SK-N-SH (cell line): ENCODE data around the gene SEMA3D. TPM values are rescaled to one million over a fixed set of nuclear protein-coding genes. Genes with fewer than 3 reads are reported as not detected.

Experiments used
- CTCF ChIA-PET: fragments of 300-600, 350-600 bp; formaldehyde crosslinking; extraction: SDS; loops from one replicate; lab custom pipeline; 2021; lab: Yijun Ruan, JAX
- POLR2A ChIA-PET: fragments of 350-600 bp; sonication (Branson Sonifier 250); formaldehyde crosslinking; extraction: SDS; loops from one replicate; lab custom pipeline; 2020; ENCODE audit warnings: antibody characterized with exemption, inconsistent platforms; lab: Yijun Ruan, JAX
- DNase-seq: peaks from one replicate; pipeline ENCODE4 v3.0.0; 2012
- H2AFZ ChIP-seq: fragments of 200-600 bp; sonication (generic); 2 replicates; pipeline ENCODE4 v1.8.1; 2016; ENCODE audit warnings: antibody characterized with exemption, mild to moderate bottlenecking, low read depth
- H3F3A ChIP-seq: fragments of 200-600 bp; sonication (generic); replicated peaks from 2 replicates; pipeline ENCODE3; 2016; ENCODE audit warnings: antibody characterized with exemption, mild to moderate bottlenecking; ENCODE audit not compliant: insufficient read depth
- H3K27ac ChIP-seq, 2 experiments: fragments of 200-500 bp in 1 of 2; fragments of 200-600 bp in 1 of 2; sonication (Bioruptor generic) in 1 of 2; sonication (generic), shearing (Covaris generic) in 1 of 2; 2 replicates each; pipeline versions ENCODE4 v1.5.1 to v1.6.1; 2014 to 2016; ENCODE audit warnings: low read depth in 2 of 2, inconsistent platforms in 1 of 2, low read length in 1 of 2, mild to moderate bottlenecking in 1 of 2, mixed read lengths in 1 of 2
- H3K27me3 ChIP-seq: fragments of 200-600 bp; sonication (generic), shearing (Covaris generic); 2 replicates; pipeline ENCODE4 v1.6.1; 2016; ENCODE audit warnings: mixed run types; ENCODE audit not compliant: insufficient read depth
- H3K36me3 ChIP-seq, 2 experiments: fragments of 200-500 bp in 1 of 2; fragments of 200-600 bp in 1 of 2; sonication (Bioruptor generic) in 1 of 2; sonication (generic) in 1 of 2; replicated peaks in 1 of 2; 2 replicates each; pipeline versions ENCODE3 to v1.5.1; 2014 to 2016; ENCODE audit warnings: low read length in 1 of 2, mild to moderate bottlenecking in 1 of 2; ENCODE audit not compliant: insufficient read depth in 2 of 2, control insufficient read depth in 1 of 2
- H3K4me1 ChIP-seq, 2 experiments: fragments of 200-500 bp in 1 of 2; fragments of 200-600 bp in 1 of 2; sonication (Bioruptor generic) in 1 of 2; sonication (generic), shearing (Covaris generic) in 1 of 2; 2 replicates each; pipeline versions ENCODE4 v1.5.1 to v1.6.1; 2014 to 2016; ENCODE audit warnings: low read depth in 1 of 2, low read length in 1 of 2, mixed run types in 1 of 2; ENCODE audit not compliant: insufficient read depth in 2 of 2, control insufficient read depth in 1 of 2
- H3K4me2 ChIP-seq: fragments of 200-600 bp; sonication (generic), shearing (Covaris generic); 2 replicates; pipeline ENCODE4 v1.6.1; 2017; ENCODE audit warnings: mixed run types
- H3K4me3 ChIP-seq, 2 experiments: fragments of 200-500 bp in 1 of 2; fragments of 200-600 bp in 1 of 2; sonication (Bioruptor generic) in 1 of 2; sonication (generic), shearing (Covaris generic) in 1 of 2; 2 replicates each; pipeline versions ENCODE4 v1.5.1 to v1.8.1; 2014 to 2016; ENCODE audit warnings: low read depth in 2 of 2, inconsistent platforms in 1 of 2, low read length in 1 of 2, mild to moderate bottlenecking in 1 of 2, mixed read lengths in 1 of 2, moderate library complexity in 1 of 2
- H3K79me2 ChIP-seq: fragments of 200-600 bp; sonication (generic); 2 replicates; pipeline ENCODE4 v1.8.1; 2017; ENCODE audit warnings: mild to moderate bottlenecking; ENCODE audit not compliant: insufficient read depth
- H3K9ac ChIP-seq: fragments of 200-600 bp; sonication (generic); 2 replicates; pipeline ENCODE4 v1.6.1; 2017; ENCODE audit warnings: mixed run types
- H3K9me2 ChIP-seq: fragments of 200-600 bp; sonication (generic); 2 replicates; pipeline ENCODE4 v1.6.1; 2017; ENCODE audit warnings: mixed run types
- H3K9me3 ChIP-seq: fragments of 200-600 bp; sonication (generic); 2 replicates; pipeline ENCODE4 v1.6.1; 2017; ENCODE audit warnings: mixed run types, mild to moderate bottlenecking, moderate library complexity
- H4K20me1 ChIP-seq: fragments of 200-600 bp; sonication (generic); 2 replicates; pipeline ENCODE4 v1.6.1; 2017; ENCODE audit warnings: mild to moderate bottlenecking, mixed run types; ENCODE audit not compliant: insufficient read depth
- ELF1 ChIP-seq: IDR thresholded peaks from 2 replicates; pipeline ENCODE4 v1.4.0; 2012
- FOSL2 ChIP-seq: IDR thresholded peaks from 2 replicates; pipeline ENCODE4 v1.4.0; 2012; ENCODE audit warnings: low read depth, mild to moderate bottlenecking, moderate library complexity, borderline replicate concordance
- FOXJ3 ChIP-seq: sonication (generic); formaldehyde crosslinking; IDR thresholded peaks from 2 replicates; pipeline ENCODE4 v1.5.1; 2020; ENCODE audit warnings: mild to moderate bottlenecking, missing genetic modification reagents
- GATA2 ChIP-seq: sonication (generic); formaldehyde crosslinking; IDR thresholded peaks from 2 replicates; pipeline ENCODE4 v1.5.0; 2020; ENCODE audit warnings: mild to moderate bottlenecking, missing genetic modification reagents
- IRF3 ChIP-seq: fragments of 150-350 bp; IDR thresholded peaks from 2 replicates; pipeline ENCODE4 v1.6.1; 2016; ENCODE audit warnings: mild to moderate bottlenecking, low read depth, low read length
- MEF2A ChIP-seq: IDR thresholded peaks from 2 replicates; pipeline ENCODE4 v1.4.0; 2012; ENCODE audit warnings: low read depth, borderline replicate concordance
- MXI1 ChIP-seq: IDR thresholded peaks from 2 replicates; pipeline ENCODE4 v1.6.1; 2012; ENCODE audit warnings: mild to moderate bottlenecking, low read depth, low read length, improper control_type of control experiment
- POLR2AphosphoS5 ChIP-seq: IDR thresholded peaks from 2 replicates; pipeline ENCODE4 v1.6.1; 2012; ENCODE audit warnings: low read depth, low read length
- RAD21 ChIP-seq: IDR thresholded peaks from 2 replicates; pipeline ENCODE4 v1.6.1; 2012; ENCODE audit warnings: mild to moderate bottlenecking, low read length
- REST ChIP-seq: IDR thresholded peaks from 2 replicates; pipeline ENCODE4 v1.6.1; 2012; ENCODE audit warnings: mild to moderate bottlenecking, low read depth, low read length, moderate library complexity
- RFX5 ChIP-seq: IDR thresholded peaks from 2 replicates; pipeline ENCODE4 v1.6.1; 2012; ENCODE audit warnings: mild to moderate bottlenecking, improper control_type of control experiment, low read length
- SIN3A ChIP-seq: IDR thresholded peaks from 2 replicates; pipeline ENCODE4 v1.6.1; 2012; ENCODE audit warnings: low read depth, mild to moderate bottlenecking, low read length, moderate library complexity, borderline replicate concordance
- TAF1 ChIP-seq: IDR thresholded peaks from 2 replicates; pipeline ENCODE4 v1.6.1; 2012; ENCODE audit warnings: low read depth, mild to moderate bottlenecking, low read length, moderate library complexity, borderline replicate concordance
- TCF12 ChIP-seq: IDR thresholded peaks from 2 replicates; pipeline ENCODE4 v1.4.0; 2012
- TEAD4 ChIP-seq: IDR thresholded peaks from 2 replicates; pipeline ENCODE4 v1.4.0; 2012; ENCODE audit warnings: mild to moderate bottlenecking, borderline replicate concordance; ENCODE audit not compliant: insufficient read depth
- USF2 ChIP-seq: fragments of 150-350 bp; IDR thresholded peaks from 2 replicates; pipeline ENCODE4 v1.6.1; 2017; ENCODE audit warnings: antibody characterized with exemption, low read length, low read depth, borderline replicate concordance
- ZBTB33 ChIP-seq: IDR thresholded peaks from 2 replicates; pipeline ENCODE4 v1.4.0; 2012; ENCODE audit warnings: low read depth, borderline replicate concordance
- WGBS: methylation state at CpG from one replicate; pipeline ENCODE4 v1.1.6; 2017; ENCODE audit warnings: low lambda C conversion rate; 5-methylcytosine and 5-hydroxymethylcytosine counted together
- polyA plus RNA-seq, 3 experiments: library from polyadenylated mRNA; depleted of rRNA; stranded (reverse); fragments of >200 nt; gene quantifications; 2 replicates each; pipeline ENCODE4 v1.2.3, GENCODE V29; 2012

The SEMA3D gene
- polyA plus RNA-seq, 1 of the 3 experiments (the other 2 are of a cell fraction): 30.1 TPM

- no peak overlapping the region for H3K9ac ChIP-seq
- H3K9me2 ChIP-seq: no peaks in the 10 kb centered on the region
- no peaks in the 10 kb centered on the region for H3K27me3 ChIP-seq
- peaks cover 0 to 26% of the 10 kb centered on the region in 2 experiments for H3K36me3 ChIP-seq
- ChIA-PET CTCF (interaction anchor here (0.6 to 1.6 kb wide), 3 partner anchors 11 to 1083 kb away, joined by 3 to 7 read pairs (median 6); no protein-coding TSS in a partner anchor), POLR2A (no interaction called here)
- DNase-seq: no peak
- H3K79me2 ChIP-seq: no peaks in the 10 kb centered on the region
- H2AFZ ChIP-seq: no peak overlapping the region
- H3F3A ChIP-seq: no peaks in the 10 kb centered on the region
- H3K9me3 ChIP-seq: no peaks in the 10 kb centered on the region
- H3K4me2 ChIP-seq: no peak overlapping the region
- H3K4me3 ChIP-seq: no peak overlapping the region
- no peaks in the 10 kb centered on the region; a peak in 2 of 4 replicates for H3K4me1 ChIP-seq
- no peaks in the 10 kb centered on the region for H4K20me1 ChIP-seq
- no peak overlapping the region for H3K27ac ChIP-seq
- TF ChIP-seq FOSL2 (no peak), TAF1 (no peak), FOXJ3 (CRISPR knock-in tag) (no peak), MEF2A (no peak), GATA2 (CRISPR knock-in tag) (no peak), SIN3A (no peak), RFX5 (no peak), TEAD4 (no peak), POLR2AphosphoS5 (no peak), USF2 (no peak), MXI1 (no peak), RAD21 (no peak), TCF12 (no peak), ZBTB33 (no peak)
- 85% methylated on average over 1 of the region's 1 CpG for WGBS
Observed at GRCh38 chr7:85019176-85019575, 167.7 kb downstream of the SEMA3D start.

GRCh38 chr7:85018498-85018897 lies 168.4 kb downstream of the SEMA3D start:
- Histone ChIP-seq H3K36me3 (peaks cover 0 to 28% of the 10 kb centered on the region in 2 experiments), H3K4me2 (no peak overlapping the region), H2AFZ (no peak overlapping the region), H3K79me2 (no peaks in the 10 kb centered on the region), H4K20me1 (no peaks in the 10 kb centered on the region), H3K27me3 (no peaks in the 10 kb centered on the region), H3K4me3 (no peak overlapping the region), H3K27ac (no peak overlapping the region), H3K9me2 (no peaks in the 10 kb centered on the region), H3K9ac (no peak overlapping the region), H3K9me3 (no peaks in the 10 kb centered on the region), H3K4me1 (no peaks in the 10 kb centered on the region; a peak in 2 of 4 replicates), H3F3A (no peaks in the 10 kb centered on the region)
- POLR2A ChIA-PET: no interaction called here
- CTCF ChIA-PET: interaction anchor here (0.6 to 1.6 kb wide), 3 partner anchors 11 to 1082 kb away, joined by 3 to 7 read pairs (median 6); no protein-coding TSS in a partner anchor
- no peak for TF ChIP-seq POLR2AphosphoS5
- TF ChIP-seq ELF1: no peak
- TF ChIP-seq GATA2 (CRISPR knock-in tag): no peak
- no peak for TF ChIP-seq REST
- no peak for TF ChIP-seq IRF3
- no peak for DNase-seq
- 93% methylated on average over 1 of the region's 1 CpG for WGBS
